ENCODE results near the gene TNKS1BP1. TPM values are rescaled to one million over a fixed set of nuclear protein-coding genes. Genes with fewer than 3 reads are reported as not detected.
A peak's percentile ranks its signal among the peaks of the same experiment; 100 is the strongest.
"Not testable (repeated sequence)": the region's sequence is repeated elsewhere in the genome, so short reads cannot be mapped to it uniquely, and the experiment has no call there.

Gene TNKS1BP1, protein sequence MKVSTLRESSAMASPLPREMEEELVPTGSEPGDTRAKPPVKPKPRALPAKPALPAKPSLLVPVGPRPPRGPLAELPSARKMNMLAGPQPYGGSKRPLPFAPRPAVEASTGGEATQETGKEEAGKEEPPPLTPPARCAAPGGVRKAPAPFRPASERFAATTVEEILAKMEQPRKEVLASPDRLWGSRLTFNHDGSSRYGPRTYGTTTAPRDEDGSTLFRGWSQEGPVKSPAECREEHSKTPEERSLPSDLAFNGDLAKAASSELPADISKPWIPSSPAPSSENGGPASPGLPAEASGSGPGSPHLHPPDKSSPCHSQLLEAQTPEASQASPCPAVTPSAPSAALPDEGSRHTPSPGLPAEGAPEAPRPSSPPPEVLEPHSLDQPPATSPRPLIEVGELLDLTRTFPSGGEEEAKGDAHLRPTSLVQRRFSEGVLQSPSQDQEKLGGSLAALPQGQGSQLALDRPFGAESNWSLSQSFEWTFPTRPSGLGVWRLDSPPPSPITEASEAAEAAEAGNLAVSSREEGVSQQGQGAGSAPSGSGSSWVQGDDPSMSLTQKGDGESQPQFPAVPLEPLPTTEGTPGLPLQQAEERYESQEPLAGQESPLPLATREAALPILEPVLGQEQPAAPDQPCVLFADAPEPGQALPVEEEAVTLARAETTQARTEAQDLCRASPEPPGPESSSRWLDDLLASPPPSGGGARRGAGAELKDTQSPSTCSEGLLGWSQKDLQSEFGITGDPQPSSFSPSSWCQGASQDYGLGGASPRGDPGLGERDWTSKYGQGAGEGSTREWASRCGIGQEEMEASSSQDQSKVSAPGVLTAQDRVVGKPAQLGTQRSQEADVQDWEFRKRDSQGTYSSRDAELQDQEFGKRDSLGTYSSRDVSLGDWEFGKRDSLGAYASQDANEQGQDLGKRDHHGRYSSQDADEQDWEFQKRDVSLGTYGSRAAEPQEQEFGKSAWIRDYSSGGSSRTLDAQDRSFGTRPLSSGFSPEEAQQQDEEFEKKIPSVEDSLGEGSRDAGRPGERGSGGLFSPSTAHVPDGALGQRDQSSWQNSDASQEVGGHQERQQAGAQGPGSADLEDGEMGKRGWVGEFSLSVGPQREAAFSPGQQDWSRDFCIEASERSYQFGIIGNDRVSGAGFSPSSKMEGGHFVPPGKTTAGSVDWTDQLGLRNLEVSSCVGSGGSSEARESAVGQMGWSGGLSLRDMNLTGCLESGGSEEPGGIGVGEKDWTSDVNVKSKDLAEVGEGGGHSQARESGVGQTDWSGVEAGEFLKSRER (N-terminal part only)
- 236 TPM for total RNA-seq
- long read RNA-seq, transcript TNKS1BP1-202 (6 exons, 1,946 nt), result major isoform, 7 of 93 reads
- long read RNA-seq, partial matches to known transcripts, result 70 of 93 reads
- long read RNA-seq, other reads (novel, unspliced or antisense), result 14 of 93 reads

DNA sequence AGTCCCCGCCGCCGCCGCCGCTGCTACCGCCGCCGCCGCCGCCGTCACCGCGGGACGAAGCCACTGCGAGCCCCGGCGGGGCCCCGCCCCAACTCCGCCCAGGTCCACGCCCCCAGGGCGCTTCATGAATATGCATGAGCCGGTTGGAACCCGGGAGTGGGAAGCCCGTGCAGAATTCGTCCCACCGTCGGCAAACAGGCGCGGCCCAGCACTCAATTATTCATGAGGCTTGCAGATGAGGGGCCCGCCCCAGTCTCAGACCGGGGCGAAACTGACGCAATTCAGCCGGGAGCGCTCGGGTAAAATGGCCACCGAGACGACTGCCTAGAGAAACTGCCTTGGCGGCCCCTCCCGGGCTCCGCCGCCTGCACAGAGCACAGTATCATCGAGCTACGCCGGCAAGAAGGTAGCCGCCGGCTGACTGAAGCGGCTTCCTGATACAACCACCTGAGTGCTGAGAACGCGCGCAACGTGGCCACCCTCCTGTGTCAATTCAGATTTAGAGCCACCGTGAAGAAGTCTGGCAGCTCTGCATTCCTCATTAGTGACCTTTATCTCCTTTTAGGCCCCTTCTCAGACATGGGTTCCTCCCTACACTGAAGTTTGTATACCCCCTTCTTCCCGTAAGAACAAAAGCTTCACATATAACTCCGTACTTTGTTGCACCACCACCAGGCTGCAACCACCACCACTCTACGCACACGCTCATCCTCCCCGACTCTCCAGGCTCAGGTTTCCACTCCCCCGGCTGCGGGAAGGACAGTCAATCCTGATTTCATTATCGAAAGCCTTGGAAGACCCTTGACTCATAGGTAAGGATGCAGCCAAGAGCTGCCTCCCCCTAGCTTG is at the start of gene TNKS1BP1:
TSS of gene TNKS1BP1 (minus strand) at position 67 of the 849 bp plus-strand sequence. CDS start 3,067 bp downstream, outside the sequence.
- DNase-seq (ENCODE audit: low spot score), result peak; percentile 99

GRCh38 chr11:57373146-57373545 is 48.4 kb upstream of the TNKS1BP1 start:
- DNase-seq (ENCODE audit: low spot score), result no peak

DNA sequence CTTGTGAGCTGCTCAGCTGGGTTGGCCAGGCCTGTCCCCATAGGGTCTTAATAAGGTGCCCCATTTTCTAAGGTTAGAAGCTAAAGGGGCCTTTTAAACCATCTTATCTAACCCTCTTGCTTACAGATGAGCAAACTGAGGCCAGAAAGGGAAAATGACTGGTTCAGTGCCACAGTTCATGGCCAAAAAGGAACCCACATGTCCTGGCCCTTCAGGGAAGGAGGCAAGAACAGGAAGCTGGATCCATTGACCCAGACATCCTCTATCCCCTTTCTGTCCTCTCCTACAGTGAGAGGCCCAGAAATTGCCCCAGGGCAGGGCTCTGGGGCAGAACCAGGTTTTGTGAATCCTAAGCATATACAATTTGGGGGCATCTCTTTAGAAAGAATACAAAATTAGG is 46.2 kb upstream of the TNKS1BP1 start:
- no peak for DNase-seq (ENCODE audit: low spot score)

- no peak for DNase-seq (ENCODE audit: low spot score)
Observed at GRCh38 chr11:57370251-57370650, 45.5 kb upstream of the TNKS1BP1 start.

DNA sequence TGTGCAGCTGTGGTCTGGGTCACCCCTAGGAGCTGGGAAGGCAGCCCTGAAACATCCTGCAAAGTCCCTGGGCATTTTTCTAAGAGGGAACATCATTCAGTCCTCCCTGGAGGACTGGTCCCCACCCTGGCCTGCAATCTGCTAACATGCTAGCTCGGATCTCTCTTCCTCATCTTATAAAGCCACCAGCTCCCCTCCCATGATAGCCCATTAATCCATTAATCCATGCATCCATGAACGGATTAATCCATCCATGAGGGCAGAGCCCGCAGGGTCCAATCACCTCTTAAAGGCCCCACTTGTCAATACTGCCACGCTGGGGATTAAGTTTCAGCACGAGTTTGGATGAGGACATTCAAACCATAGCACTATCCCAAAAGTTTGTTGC is 44.1 kb upstream of the TNKS1BP1 start:
- DNase-seq (ENCODE audit: low spot score), result no peak

- DNase-seq (ENCODE audit: low spot score), result no peak
Observed at GRCh38 chr11:57368106-57368844, 43.5 kb upstream of the TNKS1BP1 start.

GRCh38 chr11:57364851-57365660 is 40.3 kb upstream of the TNKS1BP1 start:
- DNase-seq (ENCODE audit: low spot score), result no peak

DNA sequence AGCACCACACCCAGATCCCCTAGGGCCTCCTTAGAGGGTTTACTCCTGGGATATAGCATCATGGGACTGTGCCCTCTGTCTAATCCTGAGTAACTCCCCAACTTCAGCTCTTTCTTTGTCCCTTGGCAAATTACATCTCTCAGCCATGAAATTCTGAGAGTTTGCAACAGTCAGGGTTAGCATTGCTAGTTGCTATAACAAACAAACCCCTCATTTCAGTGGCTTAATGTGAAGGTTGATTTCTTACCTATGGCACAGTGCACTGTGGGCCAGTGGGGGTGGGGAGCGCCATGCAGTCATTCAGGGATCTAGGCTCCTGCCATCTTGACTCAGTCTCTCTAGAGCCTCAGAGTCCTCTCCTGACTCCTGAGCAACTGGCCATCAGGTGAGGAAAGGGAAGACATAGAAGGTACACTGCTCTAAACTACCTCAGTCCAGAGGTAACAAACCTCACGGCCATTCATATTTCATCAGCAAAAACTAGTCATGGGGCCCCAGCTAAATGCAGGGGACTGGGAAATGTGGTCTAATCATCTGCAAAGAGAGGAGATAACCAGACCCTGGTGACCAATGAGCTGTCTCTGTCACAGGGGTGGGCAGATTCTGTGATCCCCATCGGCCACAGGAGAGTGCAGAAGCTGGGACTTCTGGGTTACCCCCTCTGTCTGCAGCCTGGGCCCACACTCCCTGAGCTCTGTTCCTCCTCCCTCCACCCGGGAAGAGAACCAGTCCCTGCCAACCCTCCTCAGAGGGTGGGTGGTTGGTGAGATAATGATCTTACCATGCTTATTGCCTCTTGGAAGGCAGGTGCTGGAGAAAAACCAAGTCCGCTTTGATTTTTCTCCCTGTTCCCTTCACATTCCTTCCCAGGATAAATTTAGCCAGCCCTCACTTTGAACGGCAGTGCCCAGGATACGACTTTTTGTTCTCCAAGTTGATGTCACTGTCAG is 38.7 kb upstream of the TNKS1BP1 start:
- no peak for DNase-seq (ENCODE audit: low spot score)

DNA sequence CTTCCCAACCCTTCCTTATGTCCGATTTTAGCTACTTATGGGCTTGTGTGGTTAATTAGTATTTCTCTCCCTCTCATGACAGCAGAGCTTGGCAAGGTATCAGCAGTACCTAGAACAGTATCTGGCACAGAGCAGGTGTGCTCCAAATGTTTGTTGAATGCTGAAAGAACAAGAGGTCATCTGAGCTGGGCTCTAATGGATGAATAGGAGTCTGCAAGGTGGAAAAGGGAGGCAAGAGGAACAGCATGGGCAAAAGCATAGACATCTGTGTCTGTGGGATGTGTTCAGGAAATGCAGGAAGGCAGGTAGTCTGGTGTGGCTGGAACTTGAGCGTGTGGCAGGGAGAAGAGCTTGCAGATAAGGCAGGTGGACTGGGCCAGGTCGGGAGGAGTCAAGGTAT is 37.2 kb upstream of the TNKS1BP1 start:
- no peak for DNase-seq (ENCODE audit: low spot score)

DNA sequence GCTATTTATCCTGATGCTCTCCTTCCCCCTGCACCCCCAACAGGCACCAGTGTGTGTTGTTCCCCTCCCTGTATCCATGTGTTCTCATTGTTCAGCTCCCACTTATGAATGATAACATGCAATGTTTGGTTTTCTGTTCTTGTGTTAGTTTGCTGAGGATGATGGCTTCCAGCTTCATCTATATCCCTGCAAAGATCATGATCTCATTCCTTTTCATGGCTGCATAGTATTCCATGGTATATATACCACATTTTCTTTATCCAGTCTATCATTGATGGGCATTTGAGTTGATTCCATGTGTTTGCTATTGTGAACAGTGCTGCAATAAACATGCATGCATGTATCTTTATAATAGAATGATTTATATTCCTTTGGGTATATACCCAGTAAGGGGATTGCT is 36.7 kb upstream of the TNKS1BP1 start:
- not testable (repeated sequence) for DNase-seq (ENCODE audit: low spot score)

DNA sequence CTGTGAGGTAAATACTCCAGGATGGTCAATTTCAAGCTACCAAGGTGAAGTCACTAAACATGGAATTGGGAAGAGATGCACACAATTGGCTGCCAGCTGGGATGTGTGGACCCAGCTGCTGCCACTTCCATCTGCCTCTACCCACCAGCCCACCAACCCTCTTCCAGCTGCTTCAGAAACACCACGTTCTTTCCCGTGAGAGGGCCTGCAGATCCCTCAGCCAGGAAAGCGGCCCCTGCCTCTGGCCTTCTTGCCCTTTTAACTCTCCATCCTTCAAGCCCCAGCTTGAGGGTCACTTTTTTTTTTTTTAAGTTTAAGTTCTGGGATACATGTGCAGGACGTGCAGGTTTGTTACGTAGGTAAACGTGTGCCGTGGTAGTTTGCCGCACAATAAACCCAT is 36.2 kb upstream of the TNKS1BP1 start:
- DNase-seq (ENCODE audit: low spot score), result no peak

- DNase-seq (ENCODE audit: low spot score), result no peak
Observed at GRCh38 chr11:57359896-57360690, 35.3 kb upstream of the TNKS1BP1 start.

DNA sequence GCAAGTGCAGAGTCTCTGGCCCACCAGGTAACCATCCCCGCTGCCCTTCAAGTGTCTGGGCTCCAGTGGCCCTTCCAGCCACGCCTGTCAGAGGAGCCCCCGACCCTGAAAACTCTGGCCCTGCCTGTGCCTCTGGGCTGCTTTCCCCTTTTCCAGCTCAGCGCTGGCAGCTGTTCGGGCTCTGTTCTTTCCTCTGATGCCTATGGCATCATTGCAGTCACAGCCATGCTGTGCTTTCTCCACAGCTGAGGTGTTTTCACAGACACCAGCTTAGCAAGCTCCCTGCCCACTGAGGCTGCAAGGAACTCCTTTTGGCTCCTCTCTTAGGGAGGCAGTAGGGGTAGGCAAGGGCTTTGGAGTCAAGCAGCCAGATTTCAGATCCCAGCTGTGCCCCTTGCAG is 34.6 kb upstream of the TNKS1BP1 start:
- no peak for DNase-seq (ENCODE audit: low spot score)

GRCh38 chr11:57358991-57359390 is 34.2 kb upstream of the TNKS1BP1 start:
- DNase-seq (ENCODE audit: low spot score), result no peak

GRCh38 chr11:57358543-57358961 is 33.8 kb upstream of the TNKS1BP1 start:
- no peak for DNase-seq (ENCODE audit: low spot score)

GRCh38 chr11:57357856-57358255 is 33.1 kb upstream of the TNKS1BP1 start:
- no peak for DNase-seq (ENCODE audit: low spot score)

DNA sequence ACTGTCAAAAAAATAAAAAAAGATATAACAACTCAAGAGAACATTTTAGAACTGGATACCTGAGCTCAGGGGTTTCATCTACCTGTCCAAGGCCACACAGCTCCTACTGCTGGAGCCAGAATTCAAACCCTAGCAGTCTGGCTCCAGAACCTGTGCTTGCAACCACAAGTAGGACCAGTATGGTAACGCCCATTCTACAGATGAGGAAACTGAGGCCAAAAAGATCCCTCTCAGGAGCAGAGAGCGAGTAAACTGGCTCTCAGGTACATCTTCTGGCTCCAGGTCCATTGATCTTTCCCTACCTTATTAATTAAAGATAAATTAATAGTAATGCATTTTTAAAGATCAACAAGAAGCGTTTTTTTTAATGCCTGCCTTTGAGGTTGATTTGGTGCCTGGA is 32.6 kb upstream of the TNKS1BP1 start:
- no peak for DNase-seq (ENCODE audit: low spot score)
